Caco-2 (cell line): ENCODE data around the gene FARP1. TPM values are rescaled to one million over a fixed set of nuclear protein-coding genes. Genes with fewer than 3 reads are reported as not detected.
A peak's percentile ranks its signal among the peaks of the same experiment; 100 is the strongest.

Experiments used
- BruUV-seq: library from RNA; stranded (reverse); fragments of 400-500 nt; replicated peaks from 2 replicates; lab custom pipeline; 2021; lab: Mats Ljungman, UMichigan
- CTCF ChIA-PET: fragments of 300-600 bp; sonication (Branson Sonifier 250); formaldehyde crosslinking; loops from one replicate; lab custom pipeline; 2022; ENCODE audit warnings: antibody characterized with exemption; lab: Charles Lee
- POLR2A ChIA-PET: fragments of 300-600 bp; sonication (Branson Sonifier 250); formaldehyde crosslinking; loops from one replicate; lab custom pipeline; 2022; ENCODE audit warnings: antibody characterized with exemption; lab: Charles Lee
- DNase-seq, 2 experiments: peaks; one replicate each; pipeline versions ENCODE4 v3.0.0 to v3.0.0-alpha.2; 2020 to 2022
- H3K27me3 ChIP-seq: replicated peaks from 2 replicates; pipeline ENCODE4 v1.6.0; 2011; ENCODE audit warnings: low read length; ENCODE audit not compliant: control insufficient read depth, insufficient read depth
- H3K36me3 ChIP-seq: 2 replicates; pipeline ENCODE4 v1.5.1; 2011; ENCODE audit warnings: low read length; ENCODE audit not compliant: control insufficient read depth, insufficient read depth
- H3K4me1 ChIP-seq: fragments of 250-450 bp; sonication (Bioruptor Pico); 2 replicates; pipeline ENCODE4 v1.5.1; 2020; ENCODE audit warnings: mild to moderate bottlenecking
- H3K4me3 ChIP-seq: 2 replicates; pipeline ENCODE4 v1.5.1; 2011; ENCODE audit warnings: low read depth, mild to moderate bottlenecking, control low read depth, low read length
- H3K9me3 ChIP-seq: fragments of 250-450 bp; sonication (Bioruptor Pico); 2 replicates; pipeline ENCODE4 v1.5.1; 2020; ENCODE audit warnings: mild to moderate bottlenecking, moderate library complexity
- H3K27ac Mint-ChIP-seq: one replicate; pipeline ENCODE4 v1.8.0; 2022; ENCODE audit warnings: mixed read lengths; ENCODE audit not compliant: unreplicated experiment
- H3K27me3 Mint-ChIP-seq: one replicate; pipeline ENCODE4 v1.8.0; 2022; ENCODE audit warnings: mixed read lengths; ENCODE audit not compliant: insufficient read depth, unreplicated experiment
- H3K36me3 Mint-ChIP-seq: one replicate; pipeline ENCODE4 v1.8.0; 2022; ENCODE audit warnings: mild to moderate bottlenecking, mixed read lengths; ENCODE audit not compliant: insufficient read depth, unreplicated experiment
- H3K4me1 Mint-ChIP-seq: one replicate; pipeline ENCODE4 v1.8.0; 2022; ENCODE audit warnings: low read depth, mixed read lengths; ENCODE audit not compliant: unreplicated experiment
- H3K4me3 Mint-ChIP-seq: one replicate; pipeline ENCODE4 v1.8.0; 2022; ENCODE audit warnings: mild to moderate bottlenecking, moderate library complexity, mixed read lengths; ENCODE audit not compliant: unreplicated experiment
- H3K9me3 Mint-ChIP-seq: one replicate; pipeline ENCODE4 v1.8.0; 2022; ENCODE audit warnings: mixed read lengths; ENCODE audit not compliant: unreplicated experiment
- intact Hi-C: fragments of 100-400 bp; cut with micrococcal nuclease; formaldehyde crosslinking; loops from one replicate; pipeline ENCODE4 v1.10.0; 2022; ENCODE audit not compliant: unreplicated experiment
- total RNA-seq: library from RNA; stranded (reverse); gene quantifications from 2 replicates; pipeline ENCODE4 v1.2.3, GENCODE V29; 2022
- TF ChIP-seq, protein P1 (sequence below), 2 experiments: fragments of 200-600 bp in 1 of 2; IDR thresholded peaks; 1 replicate in 1 of 2; 2 replicates in 1 of 2; pipeline versions ENCODE4 v1.5.1 to v1.8.0; 2011 to 2022; ENCODE audit warnings: antibody characterized with exemption in 1 of 2, control low read depth in 1 of 2, inconsistent platforms in 1 of 2, low read depth in 1 of 2, low read length in 1 of 2, mild to moderate bottlenecking in 1 of 2, moderate library complexity in 1 of 2; ENCODE audit not compliant: insufficient read depth in 1 of 2, severe bottlenecking in 1 of 2, unreplicated experiment in 1 of 2

FARP1 gene
- total RNA-seq, 1 experiment from 2014 or later, result 189 TPM

DNA sequence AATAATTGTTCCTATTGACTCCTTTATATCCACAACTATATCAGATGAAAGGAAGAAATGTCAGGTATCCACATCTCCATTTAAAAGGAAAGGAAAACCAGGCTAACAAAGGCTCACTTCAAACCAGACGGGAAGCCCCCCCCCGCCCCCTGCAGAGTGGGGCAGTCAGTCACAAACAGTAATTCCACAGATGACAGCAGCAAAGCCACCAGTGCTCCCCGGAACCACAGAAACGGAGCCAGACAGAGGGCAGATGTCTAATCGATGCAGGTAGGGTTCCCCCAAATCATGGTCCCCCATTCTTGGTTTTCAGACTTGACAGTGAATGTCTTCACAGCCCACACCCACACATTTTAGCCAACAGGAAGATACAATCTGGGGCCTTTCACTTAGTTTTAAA is 333.2 kb downstream of the FARP1 start:
- no peak overlapping the region for H3K27ac Mint-ChIP-seq
- no TSS peak for BruUV-seq
- no peaks in the 10 kb centered on the region for H3K27me3 Mint-ChIP-seq
- H3K36me3 ChIP-seq, result peaks cover 6% of the 10 kb centered on the region
- H3K36me3 Mint-ChIP-seq, result peaks cover 90% of the 10 kb centered on the region
- no peaks in the 10 kb centered on the region; the same call in 1 of the 2 replicates for H3K4me1 ChIP-seq
- peaks cover 40% of the 10 kb centered on the region for H3K4me1 Mint-ChIP-seq
- intact Hi-C loops, result no loop called here
- CTCF ChIA-PET, result no interaction called here
- no peak overlapping the region for H3K4me3 ChIP-seq
- H3K9me3 ChIP-seq, result no peaks in the 10 kb centered on the region
- POLR2A ChIA-PET, result no interaction called here
- no peak for DNase-seq
- H3K9me3 Mint-ChIP-seq, result peaks cover 11% of the 10 kb centered on the region
- no peak overlapping the region for H3K4me3 Mint-ChIP-seq
- TF ChIP-seq, protein P1, sequence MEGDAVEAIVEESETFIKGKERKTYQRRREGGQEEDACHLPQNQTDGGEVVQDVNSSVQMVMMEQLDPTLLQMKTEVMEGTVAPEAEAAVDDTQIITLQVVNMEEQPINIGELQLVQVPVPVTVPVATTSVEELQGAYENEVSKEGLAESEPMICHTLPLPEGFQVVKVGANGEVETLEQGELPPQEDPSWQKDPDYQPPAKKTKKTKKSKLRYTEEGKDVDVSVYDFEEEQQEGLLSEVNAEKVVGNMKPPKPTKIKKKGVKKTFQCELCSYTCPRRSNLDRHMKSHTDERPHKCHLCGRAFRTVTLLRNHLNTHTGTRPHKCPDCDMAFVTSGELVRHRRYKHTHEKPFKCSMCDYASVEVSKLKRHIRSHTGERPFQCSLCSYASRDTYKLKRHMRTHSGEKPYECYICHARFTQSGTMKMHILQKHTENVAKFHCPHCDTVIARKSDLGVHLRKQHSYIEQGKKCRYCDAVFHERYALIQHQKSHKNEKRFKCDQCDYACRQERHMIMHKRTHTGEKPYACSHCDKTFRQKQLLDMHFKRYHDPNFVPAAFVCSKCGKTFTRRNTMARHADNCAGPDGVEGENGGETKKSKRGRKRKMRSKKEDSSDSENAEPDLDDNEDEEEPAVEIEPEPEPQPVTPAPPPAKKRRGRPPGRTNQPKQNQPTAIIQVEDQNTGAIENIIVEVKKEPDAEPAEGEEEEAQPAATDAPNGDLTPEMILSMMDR (IDR thresholded peaks at IDR 0.05; ENCODE audit: insufficient read depth in 1 of 2, low read depth in 1 of 2, low read length in 1 of 2, severe bottlenecking in 1 of 2, unreplicated experiment in 1 of 2), result no peak
- H3K27me3 ChIP-seq, result no peaks in the 10 kb centered on the region

- no peak overlapping the region for H3K27ac Mint-ChIP-seq
- no TSS peak for BruUV-seq
- peaks cover 90% of the 10 kb centered on the region for H3K36me3 Mint-ChIP-seq
- no peaks in the 10 kb centered on the region for H3K9me3 ChIP-seq
- TF ChIP-seq, protein P1 (IDR thresholded peaks at IDR 0.05; ENCODE audit: insufficient read depth in 1 of 2, low read depth in 1 of 2, low read length in 1 of 2, severe bottlenecking in 1 of 2, unreplicated experiment in 1 of 2), result no peak
- DNase-seq, result no peak
- H3K9me3 Mint-ChIP-seq, result peaks cover 11% of the 10 kb centered on the region
- peaks cover 40% of the 10 kb centered on the region for H3K4me1 Mint-ChIP-seq
- H3K27me3 ChIP-seq, result no peaks in the 10 kb centered on the region
- CTCF ChIA-PET, result no interaction called here
- H3K4me3 Mint-ChIP-seq, result no peak overlapping the region
- H3K4me1 ChIP-seq, result no peaks in the 10 kb centered on the region; the same call in 1 of the 2 replicates
- POLR2A ChIA-PET, result no interaction called here
- intact Hi-C loops, result no loop called here
- peaks cover 7% of the 10 kb centered on the region for H3K36me3 ChIP-seq
- no peak overlapping the region for H3K4me3 ChIP-seq
- H3K27me3 Mint-ChIP-seq, result no peaks in the 10 kb centered on the region
Measured at GRCh38 chr13:98476538-98476966, 333.7 kb downstream of the FARP1 start.

- Histone ChIP-seq H3K4me1 (peaks cover under 1% of the 10 kb centered on the region; the same call in 1 of the 2 replicates), H3K27me3 (no peaks in the 10 kb centered on the region), H3K36me3 (peaks cover 7% of the 10 kb centered on the region), H3K9me3 (no peaks in the 10 kb centered on the region), H3K4me3 (no peak overlapping the region)
- H3K36me3 Mint-ChIP-seq, result peaks cover 86% of the 10 kb centered on the region
- H3K27ac Mint-ChIP-seq, result peak overlapping the region; percentile 80
- H3K4me3 Mint-ChIP-seq, result no peak overlapping the region
- TF ChIP-seq, protein P1 (IDR thresholded peaks at IDR 0.05; ENCODE audit: insufficient read depth in 1 of 2, low read depth in 1 of 2, low read length in 1 of 2, severe bottlenecking in 1 of 2, unreplicated experiment in 1 of 2), result no peak
- peaks cover 2% of the 10 kb centered on the region for H3K9me3 Mint-ChIP-seq
- BruUV-seq, result no TSS peak
- H3K4me1 Mint-ChIP-seq, result peaks cover 35% of the 10 kb centered on the region
- DNase-seq, result no peak
- intact Hi-C loops, result no loop called here
- ChIA-PET CTCF (no interaction called here), POLR2A (no interaction called here)
- no peaks in the 10 kb centered on the region for H3K27me3 Mint-ChIP-seq
Measured at GRCh38 chr13:98478189-98479129, 335.6 kb downstream of the FARP1 start.
